Calu3 (cell line): ENCODE data around the gene JOSD2. TPM values are rescaled to one million over a fixed set of nuclear protein-coding genes. Genes with fewer than 3 reads are reported as not detected.

ENCODE experiments used
- BruUV-seq: library from RNA; stranded (reverse); fragments of 400-500 nt; replicated peaks from 2 replicates; lab custom pipeline; 2021; lab: Mats Ljungman, UMichigan
- CTCF ChIA-PET: fragments of 300-600 bp; sonication (Branson Sonifier 250); formaldehyde crosslinking; loops from one replicate; lab custom pipeline; 2022; ENCODE audit warnings: antibody characterized with exemption; lab: Charles Lee
- DNase-seq: peaks from one replicate; pipeline ENCODE4 v3.0.0; 2022
- H3K27ac Mint-ChIP-seq: one replicate; pipeline ENCODE4 v1.8.0; 2022; ENCODE audit warnings: mixed read lengths; ENCODE audit not compliant: unreplicated experiment
- H3K27me3 Mint-ChIP-seq: one replicate; pipeline ENCODE4 v1.8.0; 2022; ENCODE audit warnings: mixed read lengths; ENCODE audit not compliant: unreplicated experiment
- H3K36me3 Mint-ChIP-seq: one replicate; pipeline ENCODE4 v1.8.0; 2022; ENCODE audit warnings: mild to moderate bottlenecking, moderate library complexity, mixed read lengths; ENCODE audit not compliant: insufficient read depth, unreplicated experiment
- H3K4me1 Mint-ChIP-seq: one replicate; pipeline ENCODE4 v1.8.0; 2022; ENCODE audit warnings: mild to moderate bottlenecking, low read depth, mixed read lengths; ENCODE audit not compliant: unreplicated experiment
- H3K4me3 Mint-ChIP-seq: one replicate; pipeline ENCODE4 v1.8.0; 2022; ENCODE audit warnings: mild to moderate bottlenecking, low read depth, moderate library complexity, mixed read lengths; ENCODE audit not compliant: unreplicated experiment
- H3K9me3 Mint-ChIP-seq: one replicate; pipeline ENCODE4 v1.8.0; 2022; ENCODE audit warnings: low read depth, mixed read lengths; ENCODE audit not compliant: unreplicated experiment
- intact Hi-C: fragments of 100-400 bp; cut with micrococcal nuclease; formaldehyde crosslinking; loops from one replicate; pipeline ENCODE4 v1.10.0; 2022; ENCODE audit not compliant: unreplicated experiment
- total RNA-seq: library from RNA; stranded (reverse); gene quantifications from 2 replicates; pipeline ENCODE4 v1.2.3, GENCODE V29; 2022
- TF ChIP-seq, protein P1 (sequence below): fragments of 200-600 bp; IDR thresholded peaks from one replicate; pipeline ENCODE4 v1.8.0; 2022; ENCODE audit warnings: antibody characterized with exemption; ENCODE audit not compliant: unreplicated experiment

The JOSD2 gene
- total RNA-seq, 1 experiment from 2014 or later = 38.6 TPM

GRCh38 chr19:50468818-50469217 lies 42.2 kb downstream of the JOSD2 start:
- Mint-ChIP-seq H3K9me3 (no peaks in the 10 kb centered on the region), H3K27ac (no peak overlapping the region), H3K4me3 (no peak overlapping the region), H3K27me3 (peaks cover 42% of the 10 kb centered on the region), H3K36me3 (no peaks in the 10 kb centered on the region), H3K4me1 (no peaks in the 10 kb centered on the region)
- intact Hi-C loops = no loop called here
- BruUV-seq = no TSS peak
- DNase-seq = no peak
- CTCF ChIA-PET = no interaction called here
- TF ChIP-seq, protein P1, sequence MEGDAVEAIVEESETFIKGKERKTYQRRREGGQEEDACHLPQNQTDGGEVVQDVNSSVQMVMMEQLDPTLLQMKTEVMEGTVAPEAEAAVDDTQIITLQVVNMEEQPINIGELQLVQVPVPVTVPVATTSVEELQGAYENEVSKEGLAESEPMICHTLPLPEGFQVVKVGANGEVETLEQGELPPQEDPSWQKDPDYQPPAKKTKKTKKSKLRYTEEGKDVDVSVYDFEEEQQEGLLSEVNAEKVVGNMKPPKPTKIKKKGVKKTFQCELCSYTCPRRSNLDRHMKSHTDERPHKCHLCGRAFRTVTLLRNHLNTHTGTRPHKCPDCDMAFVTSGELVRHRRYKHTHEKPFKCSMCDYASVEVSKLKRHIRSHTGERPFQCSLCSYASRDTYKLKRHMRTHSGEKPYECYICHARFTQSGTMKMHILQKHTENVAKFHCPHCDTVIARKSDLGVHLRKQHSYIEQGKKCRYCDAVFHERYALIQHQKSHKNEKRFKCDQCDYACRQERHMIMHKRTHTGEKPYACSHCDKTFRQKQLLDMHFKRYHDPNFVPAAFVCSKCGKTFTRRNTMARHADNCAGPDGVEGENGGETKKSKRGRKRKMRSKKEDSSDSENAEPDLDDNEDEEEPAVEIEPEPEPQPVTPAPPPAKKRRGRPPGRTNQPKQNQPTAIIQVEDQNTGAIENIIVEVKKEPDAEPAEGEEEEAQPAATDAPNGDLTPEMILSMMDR = no peak

DNA sequence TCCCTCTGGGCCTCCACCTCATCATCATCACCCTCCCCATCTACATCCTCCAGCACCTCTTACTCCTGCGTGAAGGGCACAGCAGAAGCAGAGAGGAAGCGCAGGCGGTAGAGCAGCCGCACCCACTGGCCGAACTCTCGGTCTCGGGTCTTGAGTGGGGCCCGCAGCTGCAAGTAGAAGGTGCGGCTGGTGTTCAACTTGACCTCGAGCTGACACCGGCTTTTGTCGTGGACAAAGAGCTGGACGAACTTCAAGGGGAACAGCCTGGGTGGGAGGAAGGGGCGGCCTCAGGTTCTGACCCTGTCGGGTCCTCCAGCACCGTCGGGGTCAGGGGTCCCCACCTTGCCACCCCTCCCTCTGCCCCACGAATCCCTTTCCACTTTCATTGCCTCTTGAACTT lies 43.4 kb downstream of the JOSD2 start:
- intact Hi-C loops = no loop called here
- BruUV-seq = no TSS peak
- peaks cover 2% of the 10 kb centered on the region for H3K4me1 Mint-ChIP-seq
- H3K36me3 Mint-ChIP-seq = peaks cover 2% of the 10 kb centered on the region
- no peak overlapping the region for H3K27ac Mint-ChIP-seq
- H3K27me3 Mint-ChIP-seq = peaks cover 49% of the 10 kb centered on the region
- no peak overlapping the region for H3K4me3 Mint-ChIP-seq
- TF ChIP-seq, protein P1 = no peak
- CTCF ChIA-PET = interaction anchor here (1.4 kb wide), 1 partner anchor 12 kb away, joined by 3 read pairs; no protein-coding TSS in a partner anchor
- no peak for DNase-seq
- H3K9me3 Mint-ChIP-seq = peaks cover under 1% of the 10 kb centered on the region

GRCh38 chr19:50466706-50467039 lies 44.3 kb downstream of the JOSD2 start:
- Mint-ChIP-seq H3K9me3 (peaks cover 2% of the 10 kb centered on the region), H3K4me3 (no peak overlapping the region), H3K4me1 (peaks cover 7% of the 10 kb centered on the region), H3K27me3 (peaks cover 49% of the 10 kb centered on the region), H3K27ac (no peak overlapping the region), H3K36me3 (peaks cover 3% of the 10 kb centered on the region)
- DNase-seq = no peak
- CTCF ChIA-PET = interaction anchor here (0.6 to 1.5 kb wide), 5 partner anchors 13 to 258 kb away, joined by 3 to 8 read pairs (median 5); partner anchors contain the start of gene JOSD2
- no TSS peak for BruUV-seq
- intact Hi-C loops = no loop called here
- TF ChIP-seq, protein P1 = no peak

DNA sequence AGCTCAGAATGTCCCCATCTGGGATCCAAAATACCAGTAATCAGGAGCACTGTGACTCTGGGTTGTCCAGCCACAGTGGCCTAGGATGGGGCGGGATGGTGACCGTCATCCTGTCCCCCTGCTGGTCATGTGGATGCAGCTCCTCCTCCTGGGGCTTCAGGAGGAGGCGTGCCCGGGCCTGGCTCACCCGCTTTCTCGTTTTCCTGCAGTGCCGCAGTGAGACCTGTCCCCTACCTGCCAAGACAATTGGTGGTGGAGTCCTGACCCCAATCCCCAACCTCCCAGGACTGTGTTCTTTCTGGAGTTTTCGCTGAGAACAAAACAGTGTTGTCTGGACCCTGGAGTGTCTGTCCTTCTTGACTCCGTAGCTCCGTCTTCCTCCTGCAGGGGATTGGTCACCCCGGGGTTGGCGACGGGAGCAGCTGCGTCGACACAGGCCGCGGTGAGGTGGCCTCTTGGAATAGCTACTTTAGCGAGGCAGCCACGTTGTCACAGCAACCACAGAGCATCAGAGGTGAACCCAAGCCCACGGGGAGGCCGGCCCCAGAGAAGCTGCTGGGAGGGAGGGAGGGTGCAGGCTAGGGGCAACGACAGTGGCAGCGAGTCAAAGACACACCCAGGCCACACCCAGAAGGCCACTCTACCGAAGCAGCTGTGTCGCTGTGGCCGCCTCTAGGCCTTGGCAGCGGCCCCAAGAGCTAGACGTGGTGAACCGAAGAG lies 44.8 kb downstream of the JOSD2 start:
- intact Hi-C loops = no loop called here
- H3K4me3 Mint-ChIP-seq = no peak overlapping the region
- TF ChIP-seq, protein P1 = peak; percentile 31
- H3K4me1 Mint-ChIP-seq = peaks cover 7% of the 10 kb centered on the region
- H3K27ac Mint-ChIP-seq = no peak overlapping the region
- peak; percentile 58 for DNase-seq
- peaks cover 3% of the 10 kb centered on the region for H3K36me3 Mint-ChIP-seq
- peaks cover 2% of the 10 kb centered on the region for H3K9me3 Mint-ChIP-seq
- no TSS peak for BruUV-seq
- CTCF ChIA-PET = interaction anchor here (0.6 to 1.5 kb wide), 8 partner anchors 10 to 259 kb away, joined by 3 to 8 read pairs (median 4); partner anchors contain the start of gene JOSD2
- H3K27me3 Mint-ChIP-seq = peaks cover 49% of the 10 kb centered on the region
